Gastrocnemius medialis (tissue), 4 donors: ENCODE data around the gene TNFRSF1A.

Experiments
- POLR2A ChIP-seq, 2 donors: fragments of 450-650 bp; IDR thresholded peaks; one replicate each; pipeline ENCODE4 v1.6.1; 2017; ENCODE audit warnings: antibody characterized with exemption in 2 of 2, mild to moderate bottlenecking in 2 of 2, moderate library complexity in 2 of 2
- TF ChIP-seq, protein P1 (sequence below), 5 experiments: fragments of 450-650 bp in 3 of 5; fragments of 200-600 bp in 2 of 5; sonication (generic) in 2 of 5; IDR thresholded peaks in 4 of 5; conservative IDR thresholded peaks in 1 of 5; 1 replicate in 4 of 5; 2 replicates in 1 of 5; pipeline ENCODE4 v1.5.1; 2016 to 2019; ENCODE audit warnings: antibody characterized with exemption in 5 of 5, mild to moderate bottlenecking in 3 of 5, moderate library complexity in 3 of 5

DNA sequence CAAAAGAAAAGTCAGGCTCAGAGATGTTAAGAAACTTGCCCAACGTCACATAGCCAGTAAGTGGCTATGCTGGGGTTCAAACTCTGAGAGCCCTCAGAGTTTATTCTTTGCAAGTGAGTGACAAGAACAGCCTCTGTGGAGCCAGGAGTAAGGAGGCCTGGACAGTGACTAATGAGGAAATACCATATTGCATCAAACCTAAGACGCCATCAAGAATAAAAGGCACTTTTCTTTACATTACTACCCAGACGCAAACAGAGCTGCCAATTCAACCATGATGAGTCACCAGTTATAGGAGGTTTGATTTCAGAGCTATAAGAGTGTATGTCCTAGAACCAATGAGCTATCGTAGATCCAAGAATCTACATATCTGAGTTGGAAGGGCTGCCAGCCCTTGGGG lies 9.4 kb downstream of the TNFRSF1A start:
- TF ChIP-seq, protein P1, sequence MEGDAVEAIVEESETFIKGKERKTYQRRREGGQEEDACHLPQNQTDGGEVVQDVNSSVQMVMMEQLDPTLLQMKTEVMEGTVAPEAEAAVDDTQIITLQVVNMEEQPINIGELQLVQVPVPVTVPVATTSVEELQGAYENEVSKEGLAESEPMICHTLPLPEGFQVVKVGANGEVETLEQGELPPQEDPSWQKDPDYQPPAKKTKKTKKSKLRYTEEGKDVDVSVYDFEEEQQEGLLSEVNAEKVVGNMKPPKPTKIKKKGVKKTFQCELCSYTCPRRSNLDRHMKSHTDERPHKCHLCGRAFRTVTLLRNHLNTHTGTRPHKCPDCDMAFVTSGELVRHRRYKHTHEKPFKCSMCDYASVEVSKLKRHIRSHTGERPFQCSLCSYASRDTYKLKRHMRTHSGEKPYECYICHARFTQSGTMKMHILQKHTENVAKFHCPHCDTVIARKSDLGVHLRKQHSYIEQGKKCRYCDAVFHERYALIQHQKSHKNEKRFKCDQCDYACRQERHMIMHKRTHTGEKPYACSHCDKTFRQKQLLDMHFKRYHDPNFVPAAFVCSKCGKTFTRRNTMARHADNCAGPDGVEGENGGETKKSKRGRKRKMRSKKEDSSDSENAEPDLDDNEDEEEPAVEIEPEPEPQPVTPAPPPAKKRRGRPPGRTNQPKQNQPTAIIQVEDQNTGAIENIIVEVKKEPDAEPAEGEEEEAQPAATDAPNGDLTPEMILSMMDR (IDR thresholded peaks at IDR 0.05 in 4 of 5, conservative IDR thresholded peaks at IDR 0.05 in 1 of 5): no peak
- TF ChIP-seq POLR2A (IDR thresholded peaks at IDR 0.05): no peak
